Stimulated activated CD8-positive, alpha-beta memory T cell treated with anti-CD3 and anti-CD28 coated beads, Interleukin-12 subunit alpha, Interleukin-12 subunit beta, amount 100 ng/mL, for 1 hour (primary cell): ENCODE measurements around the gene SEC24C.
A peak's percentile ranks its signal among the peaks of the same experiment; 100 is the strongest.
"Not testable (repeated sequence)": the region's sequence is repeated elsewhere in the genome, so short reads cannot be mapped to it uniquely, and the experiment has no call there.

Experiments
- DNase-seq: peaks from one replicate; pipeline ENCODE4 v3.0.0-alpha.2; 2020; ENCODE audit warnings: low read depth

SEC24C gene, protein sequence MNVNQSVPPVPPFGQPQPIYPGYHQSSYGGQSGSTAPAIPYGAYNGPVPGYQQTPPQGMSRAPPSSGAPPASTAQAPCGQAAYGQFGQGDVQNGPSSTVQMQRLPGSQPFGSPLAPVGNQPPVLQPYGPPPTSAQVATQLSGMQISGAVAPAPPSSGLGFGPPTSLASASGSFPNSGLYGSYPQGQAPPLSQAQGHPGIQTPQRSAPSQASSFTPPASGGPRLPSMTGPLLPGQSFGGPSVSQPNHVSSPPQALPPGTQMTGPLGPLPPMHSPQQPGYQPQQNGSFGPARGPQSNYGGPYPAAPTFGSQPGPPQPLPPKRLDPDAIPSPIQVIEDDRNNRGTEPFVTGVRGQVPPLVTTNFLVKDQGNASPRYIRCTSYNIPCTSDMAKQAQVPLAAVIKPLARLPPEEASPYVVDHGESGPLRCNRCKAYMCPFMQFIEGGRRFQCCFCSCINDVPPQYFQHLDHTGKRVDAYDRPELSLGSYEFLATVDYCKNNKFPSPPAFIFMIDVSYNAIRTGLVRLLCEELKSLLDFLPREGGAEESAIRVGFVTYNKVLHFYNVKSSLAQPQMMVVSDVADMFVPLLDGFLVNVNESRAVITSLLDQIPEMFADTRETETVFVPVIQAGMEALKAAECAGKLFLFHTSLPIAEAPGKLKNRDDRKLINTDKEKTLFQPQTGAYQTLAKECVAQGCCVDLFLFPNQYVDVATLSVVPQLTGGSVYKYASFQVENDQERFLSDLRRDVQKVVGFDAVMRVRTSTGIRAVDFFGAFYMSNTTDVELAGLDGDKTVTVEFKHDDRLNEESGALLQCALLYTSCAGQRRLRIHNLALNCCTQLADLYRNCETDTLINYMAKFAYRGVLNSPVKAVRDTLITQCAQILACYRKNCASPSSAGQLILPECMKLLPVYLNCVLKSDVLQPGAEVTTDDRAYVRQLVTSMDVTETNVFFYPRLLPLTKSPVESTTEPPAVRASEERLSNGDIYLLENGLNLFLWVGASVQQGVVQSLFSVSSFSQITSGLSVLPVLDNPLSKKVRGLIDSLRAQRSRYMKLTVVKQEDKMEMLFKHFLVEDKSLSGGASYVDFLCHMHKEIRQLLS

DNA sequence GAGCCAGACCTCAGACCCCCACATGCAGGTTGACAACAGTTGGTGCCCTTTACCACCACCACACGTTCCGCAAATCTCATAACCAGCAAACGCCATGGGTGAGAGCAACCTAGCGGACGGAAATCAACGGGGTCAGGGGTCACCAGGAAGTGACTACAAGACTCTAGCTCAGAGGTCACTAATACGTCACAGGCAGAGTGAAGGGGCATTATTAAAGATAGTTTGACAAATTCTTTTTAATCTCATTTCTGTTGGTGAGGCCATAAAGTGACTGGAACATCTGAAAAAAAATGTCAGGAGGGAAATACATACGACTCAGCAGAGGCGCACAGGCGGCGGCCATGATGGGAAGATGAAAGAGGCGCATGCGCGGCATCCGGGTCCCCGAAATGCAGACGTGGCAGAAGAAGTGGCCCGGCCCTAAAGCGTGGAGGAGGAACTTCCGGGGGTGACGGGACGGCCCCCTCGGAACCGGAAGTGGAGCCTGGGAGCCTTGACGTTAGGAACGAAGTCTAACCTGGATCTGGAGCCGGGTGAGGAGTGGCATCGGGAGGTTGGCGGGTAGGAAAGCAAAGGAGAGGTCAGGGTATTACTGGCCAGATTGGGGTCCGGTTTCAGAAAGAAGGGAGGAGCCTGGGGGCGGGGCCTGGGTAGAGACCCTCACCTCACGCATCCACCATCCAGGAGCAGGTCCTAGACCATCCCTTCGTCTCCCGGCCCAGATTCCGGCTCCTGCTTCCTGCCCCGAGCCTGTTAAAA is at the start of gene SEC24C:
Gene SEC24C, plus strand, starts transcription at position 468 of the 759 bp plus-strand sequence. CDS start 2,461 bp downstream, outside the sequence.
- peak; percentile 95 for DNase-seq

DNA sequence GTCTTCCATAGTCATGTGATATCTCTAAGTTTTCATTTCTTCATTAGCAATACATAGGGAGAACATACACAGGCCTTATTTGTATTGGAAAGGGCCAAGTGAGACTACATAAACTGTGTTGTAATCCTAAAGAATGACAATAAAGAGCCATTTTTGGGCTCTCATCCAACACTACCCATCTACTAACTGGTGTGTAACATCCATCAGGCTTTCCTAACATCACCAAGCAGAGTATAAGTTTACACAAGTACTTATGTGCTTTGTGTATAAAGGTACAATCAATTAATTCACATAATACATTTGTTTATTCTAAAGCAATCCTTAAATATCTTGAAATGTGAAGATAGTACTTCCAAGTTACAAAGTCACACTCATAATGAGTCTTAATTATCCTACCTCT is 48.9 kb upstream of the SEC24C start:
- DNase-seq, result not testable (repeated sequence)

DNA sequence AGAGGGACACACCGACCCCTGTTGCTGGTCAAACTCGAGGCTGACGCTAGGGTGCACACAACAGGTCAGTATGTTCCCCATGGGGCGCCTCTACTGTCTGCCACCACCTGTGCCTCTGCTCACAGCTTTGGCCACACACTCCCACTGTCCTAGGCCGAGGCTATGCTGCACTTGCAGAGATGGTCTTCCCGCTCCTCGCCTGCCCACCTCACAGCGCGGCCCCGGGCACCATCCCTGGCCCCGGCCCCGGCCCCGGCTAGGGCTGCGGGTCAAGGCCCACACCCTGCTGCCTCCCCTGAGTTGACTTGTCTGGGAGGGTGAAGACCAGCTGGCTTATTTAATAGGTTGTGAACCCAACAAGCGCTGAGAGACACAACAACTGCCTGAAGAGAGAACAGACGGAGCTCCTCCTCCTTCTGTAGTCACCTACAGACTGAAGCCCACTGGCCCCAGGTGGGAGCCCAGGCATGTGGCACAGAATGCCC is 46.5 kb upstream of the SEC24C start, which contains the start of gene AGAP5:
Gene AGAP5, minus strand, starts transcription at position 435 of the 485 bp plus-strand sequence. Its CDS starts 354 bp downstream, at position 81.
- DNase-seq, result not testable (repeated sequence)

DNA sequence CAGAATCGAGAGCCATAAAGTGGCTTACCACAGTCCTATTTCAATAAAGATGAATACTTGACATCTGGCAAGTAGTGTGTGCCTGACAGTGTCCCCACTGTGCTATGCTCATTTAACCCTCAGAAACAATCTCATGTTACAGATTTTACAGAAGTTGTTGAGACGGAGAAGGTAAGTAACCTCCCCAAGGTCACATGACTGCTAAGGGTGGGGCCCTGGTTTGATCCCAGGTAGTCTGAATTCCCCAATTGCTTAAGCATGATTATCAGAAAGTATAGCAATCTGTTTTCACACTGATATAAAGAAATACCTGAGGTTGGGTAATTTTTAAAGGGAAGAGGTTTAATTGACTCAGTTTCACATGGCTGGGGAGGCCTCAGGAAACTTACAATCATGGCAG is 45.4 kb upstream of the SEC24C start:
- DNase-seq, result not testable (repeated sequence)

DNA sequence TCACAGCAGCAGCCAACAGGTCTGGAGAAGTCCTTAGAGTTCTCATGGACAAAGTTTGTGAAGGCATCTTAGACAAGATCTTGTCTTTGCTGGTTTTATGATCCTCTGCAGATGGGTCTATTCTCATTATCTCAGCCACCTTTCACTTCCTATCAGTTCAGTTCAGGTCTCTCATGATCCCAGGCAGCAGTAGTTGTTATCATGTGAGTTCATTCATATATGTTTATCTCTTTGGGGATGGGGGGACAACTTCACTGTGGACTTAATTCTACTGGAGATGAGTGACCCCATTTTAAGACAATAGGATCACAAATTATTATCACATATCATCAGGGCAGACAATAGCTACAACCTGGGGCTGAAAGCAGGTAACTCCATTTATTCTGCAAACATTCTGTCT is 40.2 kb upstream of the SEC24C start:
- DNase-seq, result not testable (repeated sequence)

DNA sequence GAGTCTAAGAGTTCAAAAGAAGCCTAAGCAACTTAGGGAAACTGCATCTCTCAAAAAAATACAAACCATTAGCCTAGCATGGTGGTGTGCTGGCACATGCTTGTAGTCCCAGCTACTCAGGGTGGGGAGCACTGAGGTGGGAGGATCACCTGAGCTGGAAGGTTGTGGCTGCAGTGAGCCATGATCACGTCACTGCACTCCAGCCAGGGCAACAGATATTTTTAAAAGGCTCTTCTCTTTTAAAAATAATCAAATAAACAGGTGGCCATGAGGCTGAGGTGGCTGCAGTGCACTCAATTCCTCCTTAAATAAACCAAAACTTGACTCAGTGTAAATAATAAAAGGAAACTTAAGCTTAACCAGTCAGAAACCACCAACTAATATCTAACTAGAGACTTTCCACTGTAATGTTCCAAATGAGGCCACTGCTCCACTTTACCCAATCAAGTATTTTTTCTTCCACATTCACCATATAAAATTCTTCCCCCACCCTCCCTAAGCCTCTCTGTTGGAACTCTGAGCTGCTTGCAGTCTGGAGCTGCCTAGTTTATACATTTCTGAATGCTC is 38.6 kb upstream of the SEC24C start:
- DNase-seq, result not testable (repeated sequence)

DNA sequence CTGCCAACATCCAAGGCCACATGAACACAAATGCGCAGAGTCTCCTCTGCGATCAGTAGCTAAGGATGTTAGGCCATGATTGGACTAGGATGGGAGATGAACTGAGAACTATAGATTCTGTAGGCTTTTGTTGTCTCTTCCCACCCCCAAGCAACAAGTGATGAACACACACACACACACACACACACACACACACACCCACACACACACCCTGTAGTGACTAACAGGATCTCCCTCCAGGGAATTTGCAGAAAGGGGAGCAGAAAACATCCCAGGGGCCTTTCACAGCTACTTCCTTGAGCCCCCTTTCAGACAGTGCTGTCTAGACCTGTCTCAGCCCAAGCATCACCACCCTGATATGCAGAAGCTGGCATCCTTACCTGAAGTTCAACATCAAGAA is 37.7 kb upstream of the SEC24C start:
- DNase-seq, result not testable (repeated sequence)

DNA sequence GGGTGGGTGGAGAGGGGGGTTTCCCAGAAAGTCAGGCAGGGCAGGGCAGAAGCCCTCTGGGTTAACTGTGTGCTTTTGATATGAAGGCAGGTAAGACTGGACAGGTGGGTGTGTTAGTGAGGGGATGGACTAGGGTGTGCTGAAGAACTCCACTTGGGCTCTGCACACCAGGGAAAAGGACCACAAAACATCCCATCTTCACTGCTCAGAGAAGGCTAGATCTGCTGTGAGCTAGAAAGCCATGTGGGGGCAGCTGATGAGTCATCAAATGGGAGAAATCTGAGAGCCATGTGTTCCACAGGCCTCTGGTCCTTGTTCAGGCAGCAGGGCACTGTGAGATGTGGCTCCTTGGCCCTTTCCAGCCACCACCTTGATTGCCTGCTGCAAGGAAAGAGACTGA is 36.5 kb upstream of the SEC24C start:
- DNase-seq, result not testable (repeated sequence)

DNA sequence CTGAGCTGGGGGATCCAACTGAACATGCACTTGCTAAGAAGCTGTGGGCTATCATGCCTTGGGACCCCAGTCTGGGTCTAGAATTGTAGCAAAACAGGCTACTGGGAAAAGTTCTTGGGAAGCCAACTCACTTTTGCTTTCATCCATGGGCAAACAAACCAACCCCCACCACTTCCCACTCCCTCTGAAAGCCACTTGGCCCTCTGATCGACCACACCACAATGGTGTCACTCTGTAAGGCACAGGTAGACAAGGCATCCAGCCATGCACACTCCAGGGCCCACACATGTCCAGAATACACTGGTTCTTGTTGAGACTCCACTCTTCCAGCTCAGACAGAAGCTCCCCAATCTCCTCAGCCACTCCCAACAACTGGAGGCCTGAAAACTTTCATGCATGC is 36.0 kb upstream of the SEC24C start:
- DNase-seq, result not testable (repeated sequence)

DNA sequence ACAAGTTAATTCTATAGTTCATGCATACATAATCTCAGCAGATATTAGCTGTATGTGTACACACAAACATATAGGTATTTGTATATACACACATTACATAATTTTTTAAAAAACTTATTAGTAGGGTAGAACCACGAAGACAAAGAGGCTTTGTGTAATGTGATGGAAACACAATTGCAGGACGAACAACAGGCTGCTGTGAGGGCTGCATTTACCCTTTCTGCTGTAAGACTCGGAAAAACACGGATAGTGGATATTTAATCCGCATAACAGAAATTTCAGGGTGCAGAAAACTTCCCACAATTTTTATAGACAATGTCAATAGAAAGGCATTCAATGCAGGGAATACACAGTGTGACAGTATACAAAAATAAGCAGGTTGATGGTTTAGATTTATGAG is 32.5 kb upstream of the SEC24C start:
- not testable (repeated sequence) for DNase-seq

DNA sequence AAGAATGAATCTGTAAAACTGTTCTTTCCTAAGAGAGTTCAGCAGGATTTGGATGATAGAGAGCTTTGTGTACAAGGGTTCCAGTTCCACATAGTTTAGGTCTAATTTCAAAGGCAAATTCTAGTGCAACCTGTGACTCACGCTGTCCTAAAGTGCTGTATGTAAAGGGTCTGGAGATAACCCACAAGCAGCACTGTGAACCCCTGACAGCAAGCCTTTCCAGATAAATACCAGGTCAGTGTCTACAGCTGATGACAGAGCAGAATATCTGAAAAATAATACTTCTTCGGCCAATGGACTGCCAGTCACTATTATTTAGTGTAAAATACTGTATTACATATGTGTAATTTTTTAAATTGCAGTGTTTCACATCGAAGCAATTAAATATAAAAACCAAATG is 30.3 kb upstream of the SEC24C start:
- not testable (repeated sequence) for DNase-seq

DNA sequence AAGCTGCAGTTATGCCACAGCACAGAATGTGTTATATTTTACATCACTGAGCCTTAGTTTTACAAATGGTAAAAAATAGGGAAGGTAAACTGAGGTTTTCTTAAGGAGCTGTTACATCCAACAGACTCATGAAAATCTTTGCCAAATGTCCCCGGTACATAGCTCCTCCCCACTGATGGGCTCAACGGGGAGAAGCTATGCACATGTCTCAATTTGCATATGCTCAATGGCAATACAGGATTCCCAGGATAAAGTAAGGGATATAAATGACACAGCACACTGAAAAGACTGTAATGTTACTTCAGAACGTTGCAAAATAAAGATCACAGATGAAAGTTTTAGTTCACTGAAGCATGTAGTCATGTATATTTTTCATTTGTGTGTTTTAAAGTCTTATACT is 29.7 kb upstream of the SEC24C start:
- not testable (repeated sequence) for DNase-seq

DNA sequence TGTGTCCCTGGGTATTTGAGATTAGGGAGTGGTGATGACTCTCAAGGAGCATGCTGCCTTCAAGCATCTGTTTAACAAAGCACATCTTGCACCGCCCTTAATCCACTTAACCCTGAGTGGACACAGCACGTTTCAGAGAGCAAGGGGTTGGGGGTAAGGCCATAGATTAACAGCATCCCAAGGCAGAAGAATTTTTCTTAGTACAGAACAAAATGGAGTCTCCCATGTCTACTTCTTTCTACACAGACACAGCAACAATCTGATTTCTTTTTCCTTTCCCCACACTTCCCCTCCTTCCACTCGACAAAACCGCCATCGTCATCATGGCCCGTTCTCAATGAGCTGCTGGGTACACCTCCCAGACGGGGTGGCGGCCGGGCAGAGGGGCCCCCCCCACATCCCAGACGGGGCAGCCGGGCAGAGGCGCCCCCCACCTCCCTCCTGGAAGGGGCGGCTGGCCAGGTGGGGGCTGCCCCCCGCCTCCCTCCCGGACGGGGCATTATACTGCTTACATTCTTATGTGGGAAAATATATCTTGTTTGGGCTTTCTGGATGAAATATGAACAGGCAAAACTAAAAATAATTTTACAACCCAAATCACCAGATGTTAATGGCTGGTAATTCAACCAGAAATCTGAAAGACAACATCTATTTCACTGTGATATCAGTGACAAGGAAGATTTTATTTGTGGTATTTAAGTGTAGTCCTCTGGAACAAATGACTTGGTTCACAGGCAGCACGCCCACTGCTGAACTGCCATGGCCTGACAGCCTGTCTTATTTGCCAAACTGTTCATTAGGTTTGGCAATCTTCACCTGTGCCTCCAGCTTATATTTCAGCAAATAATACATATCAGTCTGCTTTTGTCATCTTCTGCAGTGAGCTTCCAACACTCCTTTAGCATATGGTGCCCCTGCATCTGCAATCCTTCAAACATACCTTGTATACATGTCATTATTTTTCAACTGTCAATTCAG is 28.7 kb upstream of the SEC24C start:
- not testable (repeated sequence) for DNase-seq

DNA sequence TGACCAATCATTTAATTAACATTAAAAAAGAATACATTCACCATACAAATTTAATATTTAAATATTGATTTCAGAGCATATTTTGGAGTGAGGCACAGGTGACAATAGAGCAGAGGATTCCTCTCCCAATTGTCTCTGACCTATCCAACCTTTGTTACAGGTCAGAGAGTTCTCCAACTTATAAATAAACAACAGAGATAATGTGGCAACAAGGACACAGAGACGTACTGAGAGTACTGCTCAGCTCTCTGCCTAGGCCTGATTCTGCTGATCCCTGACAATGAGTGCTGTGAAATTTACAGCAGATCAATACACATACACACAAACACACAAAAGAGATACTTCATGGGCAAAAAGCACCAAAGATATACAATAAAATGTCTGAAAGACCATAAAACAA is 27.9 kb upstream of the SEC24C start:
- DNase-seq, result no peak

DNA sequence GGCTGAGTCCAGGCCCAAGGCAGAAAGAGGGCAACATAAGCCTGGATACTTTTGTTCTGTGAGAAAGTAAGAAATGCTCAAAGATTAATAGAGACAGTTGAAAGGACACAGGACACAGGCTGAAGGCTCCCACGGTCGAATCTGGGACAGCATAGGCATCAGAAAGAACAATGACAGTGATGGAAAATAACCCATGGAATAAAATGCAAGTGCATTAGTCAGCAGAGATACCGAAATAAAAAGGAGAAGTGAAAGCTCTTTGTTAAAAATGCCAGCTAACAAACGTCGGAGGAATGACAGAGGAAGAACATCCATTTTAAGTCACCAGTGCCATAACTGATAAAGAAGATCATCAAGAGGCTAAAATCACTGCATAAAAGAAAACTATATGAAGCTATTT is 26.6 kb upstream of the SEC24C start:
- DNase-seq, result no peak

DNA sequence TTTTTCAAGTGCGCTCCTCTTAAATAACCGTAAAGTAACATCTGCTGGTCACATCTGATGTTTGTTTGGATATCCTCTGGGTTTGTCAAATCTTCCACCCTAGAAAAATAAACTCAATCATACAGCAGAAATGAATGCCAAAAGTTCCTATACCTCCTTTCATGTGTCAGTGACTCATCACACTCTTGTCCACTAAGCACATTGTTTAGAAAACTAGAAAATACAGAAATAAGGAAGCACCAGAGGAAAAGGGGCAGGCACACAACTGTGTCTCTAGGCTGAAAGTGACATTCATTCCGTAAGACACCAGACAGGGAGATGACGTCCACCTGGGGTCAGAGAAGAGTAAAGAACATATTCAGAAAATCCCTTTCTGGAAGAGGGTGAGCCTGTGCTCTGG is 23.6 kb upstream of the SEC24C start:
- DNase-seq, result not testable (repeated sequence)

DNA sequence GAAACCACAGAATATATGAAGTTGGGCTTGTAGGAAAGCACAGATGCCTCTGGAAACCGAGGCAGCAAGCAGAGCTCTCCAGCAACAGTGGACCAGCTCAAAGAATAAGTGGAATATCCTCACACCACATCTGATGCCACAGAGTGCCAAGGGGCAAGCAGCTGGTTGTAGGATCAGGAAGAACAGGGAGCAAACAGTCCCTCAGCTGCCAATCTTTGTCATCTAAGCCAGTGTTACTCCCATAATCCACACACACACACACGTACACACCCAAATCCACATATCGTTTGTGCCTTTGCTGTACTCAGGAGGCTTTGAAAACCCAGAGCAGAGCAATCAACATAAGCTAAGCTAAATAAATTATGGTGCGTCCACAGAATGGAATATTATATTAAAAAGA is 20.7 kb upstream of the SEC24C start:
- no peak for DNase-seq

DNA sequence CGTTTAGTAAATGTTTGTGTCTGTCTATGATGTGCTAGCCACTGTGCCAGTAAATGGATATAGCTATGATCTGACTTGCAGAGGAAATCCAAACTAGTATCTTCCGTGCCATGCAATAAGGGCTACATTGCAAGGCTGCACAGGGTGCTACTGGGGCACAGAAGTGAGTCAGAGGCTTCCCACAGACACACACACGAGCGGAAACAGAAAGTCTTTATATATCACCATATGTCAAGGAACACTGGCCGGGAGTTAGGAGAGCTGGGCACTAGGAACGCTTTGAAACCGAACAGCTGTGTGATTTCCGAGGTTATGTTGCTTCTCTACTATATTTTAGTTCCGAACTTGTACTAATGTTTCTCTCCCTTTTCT is 14.4 kb upstream of the SEC24C start:
- peak; percentile 12 for DNase-seq

DNA sequence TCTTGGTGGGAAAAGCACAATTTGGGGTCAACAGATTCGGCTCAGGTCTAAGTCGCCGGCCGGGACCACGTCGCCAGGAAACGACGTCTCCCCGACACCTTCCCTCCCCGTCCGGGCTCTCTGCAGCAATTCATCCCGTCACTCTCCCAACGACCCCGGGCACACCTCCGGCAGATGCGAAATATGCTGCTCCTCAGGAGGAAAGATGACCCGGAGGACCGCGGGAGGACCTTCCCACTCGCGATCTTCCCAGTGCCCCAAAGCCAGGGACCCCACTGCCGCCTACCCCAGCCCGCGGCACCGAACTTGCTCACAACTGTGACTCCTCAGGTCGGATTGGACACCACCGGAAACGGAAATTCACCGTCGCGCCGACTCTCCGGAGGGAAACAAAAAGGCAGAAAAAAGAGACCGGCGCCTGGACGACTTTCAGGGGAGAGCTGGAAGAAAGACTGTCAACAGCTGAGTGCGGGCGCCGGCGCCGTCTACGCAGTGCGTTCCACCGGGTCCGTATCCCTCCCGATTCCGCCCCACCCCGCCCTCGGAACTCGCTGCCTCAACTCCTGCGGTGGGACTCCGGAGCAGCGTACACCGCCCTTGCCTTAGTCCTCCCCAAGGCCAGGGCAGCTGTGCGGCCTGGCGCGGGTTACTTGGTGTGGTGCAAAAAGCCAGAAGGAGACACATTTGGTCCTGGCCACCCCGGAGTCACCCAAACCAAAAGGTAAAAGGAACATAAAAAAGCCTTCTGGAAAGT is 13.8 kb upstream of the SEC24C start:
- peak; percentile 82 for DNase-seq
